CD4-positive, alpha-beta T cell treated with Interleukin-1 beta for 1 hour (primary cell): ENCODE data around the gene EFEMP1.
"Not testable (repeated sequence)": the region's sequence is repeated elsewhere in the genome, so short reads cannot be mapped to it uniquely, and the experiment has no call there.

Experiments
- DNase-seq, 2 donors: peaks; one replicate each; pipeline ENCODE4 v3.0.0-alpha.2; 2020 to 2022

Gene EFEMP1

GRCh38 chr2:55862673-55863390 lies 60.8 kb downstream of the EFEMP1 start:
- no peak for DNase-seq

GRCh38 chr2:55862246-55862645 lies 61.3 kb downstream of the EFEMP1 start:
- no peak for DNase-seq

GRCh38 chr2:55861733-55862132 lies 61.8 kb downstream of the EFEMP1 start:
- no peak for DNase-seq

GRCh38 chr2:55860832-55861231 lies 62.8 kb downstream of the EFEMP1 start:
- no peak for DNase-seq

GRCh38 chr2:55859875-55860274 lies 63.7 kb downstream of the EFEMP1 start:
- no peak for DNase-seq

- no peak for DNase-seq
Observed at GRCh38 chr2:55857766-55858165, 65.8 kb downstream of the EFEMP1 start.

- DNase-seq, result no peak
Observed at GRCh38 chr2:55856936-55857335, 66.6 kb downstream of the EFEMP1 start.

GRCh38 chr2:55848096-55848495 lies 75.5 kb downstream of the EFEMP1 start:
- no peak for DNase-seq

- DNase-seq, result no peak
Observed at GRCh38 chr2:55846426-55846825, 77.2 kb downstream of the EFEMP1 start.

GRCh38 chr2:55844986-55845385 lies 78.6 kb downstream of the EFEMP1 start:
- no peak for DNase-seq

GRCh38 chr2:55843994-55844345 lies 79.6 kb downstream of the EFEMP1 start:
- no peak for DNase-seq

- DNase-seq, result no peak
Observed at GRCh38 chr2:55843096-55843993, 80.2 kb downstream of the EFEMP1 start.

- DNase-seq, result no peak
Observed at GRCh38 chr2:55842046-55842445, 81.5 kb downstream of the EFEMP1 start.

GRCh38 chr2:55840460-55840859 lies 83.1 kb downstream of the EFEMP1 start:
- no peak for DNase-seq

- no peak for DNase-seq
Observed at GRCh38 chr2:55839182-55839819, 84.3 kb downstream of the EFEMP1 start.

GRCh38 chr2:55838653-55839052 lies 84.9 kb downstream of the EFEMP1 start:
- DNase-seq, result no peak

GRCh38 chr2:55838117-55838516 lies 85.5 kb downstream of the EFEMP1 start:
- DNase-seq, result not testable (repeated sequence)

- no peak for DNase-seq
Observed at GRCh38 chr2:55837073-55837472, 86.5 kb downstream of the EFEMP1 start.

GRCh38 chr2:55831671-55832410 lies 91.7 kb downstream of the EFEMP1 start:
- DNase-seq, result not testable (repeated sequence)

- DNase-seq, result no peak
Observed at GRCh38 chr2:55827855-55828254, 95.7 kb downstream of the EFEMP1 start.

- not testable (repeated sequence) for DNase-seq
Observed at GRCh38 chr2:55827428-55827827, 96.2 kb downstream of the EFEMP1 start.

GRCh38 chr2:55826246-55826645 lies 97.3 kb downstream of the EFEMP1 start:
- DNase-seq, result no peak

GRCh38 chr2:55824551-55825096 lies 99.0 kb downstream of the EFEMP1 start:
- no peak for DNase-seq
